ENCODE measurements around the gene CAPN10. TPM values are rescaled to one million over a fixed set of nuclear protein-coding genes. Genes with fewer than 3 reads are reported as not detected.

Gene CAPN10
- total and polyA plus RNA-seq, 2 donors (not counting 3 experiments of a cell fraction or from before 2014, with no cell fraction given), result 25.2 to 39.9 TPM

DNA sequence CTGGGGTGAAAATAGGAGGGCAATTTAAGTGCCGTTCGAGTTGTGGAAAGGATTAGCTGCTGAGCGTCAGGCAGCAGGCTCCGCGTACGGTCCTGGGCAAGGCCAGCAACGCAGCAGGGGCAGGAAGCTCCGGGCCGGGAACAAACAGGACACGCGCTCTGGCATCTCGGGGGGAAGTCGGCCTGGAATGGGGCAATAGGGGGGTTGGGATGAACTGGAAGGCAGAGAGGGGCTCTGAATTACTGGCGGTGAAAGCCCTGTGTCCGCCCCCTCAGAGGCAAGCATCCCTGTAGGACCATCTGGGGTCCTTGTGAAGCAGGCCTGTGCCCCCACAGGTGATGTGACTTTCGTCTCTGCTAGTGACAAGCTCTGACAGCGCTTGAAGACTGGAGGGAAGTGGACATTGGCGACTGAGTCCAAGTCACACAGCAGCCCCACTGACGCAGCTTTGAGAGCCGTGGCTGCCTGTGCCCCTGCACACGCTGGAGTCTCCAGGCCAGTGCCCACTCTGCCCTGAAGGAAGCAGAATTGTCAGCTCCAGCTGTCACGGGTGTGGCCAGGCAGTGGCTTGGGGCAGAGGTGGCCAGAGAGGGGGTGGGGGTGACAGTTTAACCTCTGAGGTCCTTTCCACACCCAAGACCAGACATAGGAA is 61.1 kb downstream of the CAPN10 start:
- Histone ChIP-seq H3K27ac (ENCODE audit: insufficient read depth, low read depth, low read length) (no peak overlapping the region), H3K79me2 (ENCODE audit: control insufficient read depth, insufficient read depth, low read length) (no peaks in the 10 kb centered on the region), H3K9me3 (replicated peaks; ENCODE audit: control insufficient read depth, insufficient read depth, low read length) (no peaks in the 10 kb centered on the region), H3K9me1 (replicated peaks; ENCODE audit: control insufficient read depth, extremely low read depth, insufficient read depth, low read length) (no peaks in the 10 kb centered on the region), H2AFZ (ENCODE audit: low read depth, low read length) (no peak overlapping the region), H3K4me2 (ENCODE audit: insufficient read depth, low read length) (no peak overlapping the region), H3K9ac (replicated peaks; ENCODE audit: extremely low read depth, insufficient read depth, low read length) (no peak overlapping the region), H3K4me3 (replicated peaks in 1 of 3; ENCODE audit: insufficient read depth in 1 of 3, low read depth in 1 of 3, low read length in 3 of 3) (no peak overlapping the region), H4K20me1 (replicated peaks; ENCODE audit: control insufficient read depth, extremely low read depth, insufficient read depth, low read length) (no peaks in the 10 kb centered on the region), H3K4me1 (ENCODE audit: control insufficient read depth, extremely low read depth, insufficient read depth, low read length) (no peaks in the 10 kb centered on the region), H3K27me3 (ENCODE audit: control insufficient read depth in 2 of 2, insufficient read depth in 2 of 2, low read length in 2 of 2) (peaks cover 0 to 2% of the 10 kb centered on the region in 2 experiments), H3K36me3 (ENCODE audit: control insufficient read depth in 2 of 2, extremely low read depth in 1 of 2, insufficient read depth in 2 of 2, low read length in 2 of 2) (no peaks in the 10 kb centered on the region)
- intact Hi-C loops (cut with micrococcal nuclease) (no loop called here), dilution Hi-C loops (cut with MboI; ENCODE audit: extremely low pct_ligation_motif_present, low sequenced_read_pairs) (no loop called here)
- DNase-seq (ENCODE audit: low read depth, low spot score), result no peak
- no TSS peak for BruUV-seq (replicated peaks)
- CTCF ChIA-PET, result no interaction called here
- POLR2A ChIA-PET, result no interaction called here
- no peak for FAIRE-seq
- no peak for TF ChIP-seq CTCF (IDR thresholded peaks at IDR 0.05; ENCODE audit: extremely low read depth in 1 of 2, insufficient read depth in 1 of 2, low read depth in 1 of 2, low read length in 2 of 2)
- TF ChIP-seq GATA2 (IDR thresholded peaks at IDR 0.05; ENCODE audit: insufficient read depth, insufficient read length, low read depth, low read length), result no peak
- TF ChIP-seq JUN (IDR thresholded peaks at IDR 0.05; ENCODE audit: borderline replicate concordance, insufficient read depth, insufficient read length, low read depth), result no peak
- no peak for TF ChIP-seq MAX (IDR thresholded peaks at IDR 0.05; ENCODE audit: insufficient read depth, insufficient read length)
- TF ChIP-seq FOS (IDR thresholded peaks at IDR 0.05; ENCODE audit: borderline replicate concordance, insufficient read depth, low read length), result no peak
- TF ChIP-seq POLR2A (IDR thresholded peaks at IDR 0.05; ENCODE audit: low read depth, low read length), result no peak
- no peak for TF ChIP-seq POLR2AphosphoS5 (IDR thresholded peaks at IDR 0.05; ENCODE audit: insufficient read depth, low read depth, low read length)
- no peak for TF ChIP-seq MYC (IDR thresholded peaks at IDR 0.05; ENCODE audit: low read depth, low read length)
- TF ChIP-seq EZH2 (IDR thresholded peaks at IDR 0.05; ENCODE audit: borderline replicate concordance, low read depth, low read length, severe bottlenecking), result no peak

Data from endothelial cell of umbilical vein (primary cell).